Mucosa of stomach (tissue), 1 donor: ENCODE measurements around the gene KLHL29.

Source experiments
- H3K27me3 ChIP-seq: one replicate; pipeline ENCODE4 v1.7.0; 2013; ENCODE audit warnings: mild to moderate bottlenecking, low read length; ENCODE audit not compliant: control insufficient read depth, insufficient read depth
- H3K36me3 ChIP-seq: one replicate; pipeline ENCODE4 v1.7.0; 2013; ENCODE audit warnings: low read length; ENCODE audit not compliant: control insufficient read depth, insufficient read depth
- H3K4me1 ChIP-seq: one replicate; pipeline ENCODE4 v1.7.0; 2013; ENCODE audit warnings: mild to moderate bottlenecking, low read length; ENCODE audit not compliant: control insufficient read depth, insufficient read depth
- H3K4me3 ChIP-seq: one replicate; pipeline ENCODE4 v1.7.0; 2013; ENCODE audit warnings: low read length
- H3K9ac ChIP-seq: one replicate; pipeline ENCODE4 v1.7.0; 2013; ENCODE audit warnings: mild to moderate bottlenecking, low read length, moderate library complexity
- H3K9me3 ChIP-seq: one replicate; pipeline ENCODE4 v1.7.0; 2013; ENCODE audit warnings: mild to moderate bottlenecking, low read length, moderate library complexity; ENCODE audit not compliant: control insufficient read depth
- donor health status: Pancreatic carcinoma.

The KLHL29 gene

GRCh38 chr2:23498943-23499342 lies 114.0 kb downstream of the KLHL29 start:
- no peak overlapping the region for H3K9ac ChIP-seq
- no peaks in the 10 kb centered on the region for H3K4me1 ChIP-seq
- H3K9me3 ChIP-seq = no peaks in the 10 kb centered on the region

GRCh38 chr2:23499439-23499838 lies 114.5 kb downstream of the KLHL29 start:
- Histone ChIP-seq H3K9me3 (no peaks in the 10 kb centered on the region), H3K4me3 (no peak overlapping the region), H3K27me3 (no peaks in the 10 kb centered on the region), H3K36me3 (no peaks in the 10 kb centered on the region), H3K9ac (no peak overlapping the region), H3K4me1 (no peaks in the 10 kb centered on the region)

More at GRCh38 chr2:23498943-23499342, 114.0 kb downstream of the KLHL29 start:
- no peaks in the 10 kb centered on the region for H3K27me3 ChIP-seq
- H3K4me3 ChIP-seq = no peak overlapping the region
- no peaks in the 10 kb centered on the region for H3K36me3 ChIP-seq

GRCh38 chr2:23500836-23501235 lies 115.9 kb downstream of the KLHL29 start:
- H3K9ac ChIP-seq = no peak overlapping the region
- no peaks in the 10 kb centered on the region for H3K4me1 ChIP-seq
- no peaks in the 10 kb centered on the region for H3K27me3 ChIP-seq
- no peaks in the 10 kb centered on the region for H3K9me3 ChIP-seq
- no peak overlapping the region for H3K4me3 ChIP-seq
- H3K36me3 ChIP-seq = no peaks in the 10 kb centered on the region

DNA sequence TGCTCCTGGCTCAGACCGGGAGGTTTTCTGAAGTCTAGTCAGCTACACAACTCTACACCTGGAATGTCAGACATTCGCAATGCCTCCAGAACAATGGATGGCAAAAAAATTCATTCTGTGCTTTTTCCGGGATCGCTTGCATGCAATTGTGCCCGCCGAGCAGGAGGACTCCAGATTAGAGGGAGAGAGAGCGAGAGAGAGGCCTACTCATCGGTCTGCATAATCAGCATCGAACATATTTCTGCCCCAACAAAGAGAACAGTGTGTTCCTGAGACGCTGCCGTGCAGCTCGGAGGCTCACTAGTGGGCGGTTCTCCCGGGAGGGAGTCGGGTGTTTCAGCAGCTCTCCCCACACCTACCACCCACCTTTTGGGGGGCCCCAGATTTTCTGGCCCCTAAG lies 117.1 kb downstream of the KLHL29 start:
- H3K4me1 ChIP-seq = peaks cover 7% of the 10 kb centered on the region

DNA sequence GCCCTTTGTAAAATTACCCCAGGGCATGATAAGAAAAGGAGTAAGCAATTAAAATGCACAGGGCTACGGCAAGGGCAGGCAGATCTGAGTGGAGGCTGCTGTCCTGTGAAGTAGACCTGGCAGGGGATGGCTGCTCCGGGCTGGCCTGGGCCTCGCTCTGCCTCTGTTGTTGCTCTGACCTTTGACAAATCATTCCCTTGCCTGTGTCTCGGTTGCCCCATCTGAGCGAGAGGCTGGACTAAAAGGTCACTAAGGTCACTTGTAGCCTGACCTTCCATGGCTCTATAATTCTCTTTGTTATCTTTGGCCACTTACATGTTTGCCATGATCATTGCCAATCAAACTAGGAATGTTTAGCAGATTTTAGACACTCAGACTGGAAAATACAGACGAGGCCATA lies 118.1 kb downstream of the KLHL29 start:
- no peaks in the 10 kb centered on the region for H3K36me3 ChIP-seq
- H3K27me3 ChIP-seq = no peaks in the 10 kb centered on the region
- no peak overlapping the region for H3K9ac ChIP-seq
- no peak overlapping the region for H3K4me3 ChIP-seq
- peaks cover 7% of the 10 kb centered on the region for H3K4me1 ChIP-seq
- no peaks in the 10 kb centered on the region for H3K9me3 ChIP-seq

More for the DNA sequence above, 117.1 kb downstream of the KLHL29 start:
- Histone ChIP-seq H3K4me3 (no peak overlapping the region), H3K9me3 (no peaks in the 10 kb centered on the region), H3K9ac (no peak overlapping the region), H3K36me3 (no peaks in the 10 kb centered on the region), H3K27me3 (no peaks in the 10 kb centered on the region)

DNA sequence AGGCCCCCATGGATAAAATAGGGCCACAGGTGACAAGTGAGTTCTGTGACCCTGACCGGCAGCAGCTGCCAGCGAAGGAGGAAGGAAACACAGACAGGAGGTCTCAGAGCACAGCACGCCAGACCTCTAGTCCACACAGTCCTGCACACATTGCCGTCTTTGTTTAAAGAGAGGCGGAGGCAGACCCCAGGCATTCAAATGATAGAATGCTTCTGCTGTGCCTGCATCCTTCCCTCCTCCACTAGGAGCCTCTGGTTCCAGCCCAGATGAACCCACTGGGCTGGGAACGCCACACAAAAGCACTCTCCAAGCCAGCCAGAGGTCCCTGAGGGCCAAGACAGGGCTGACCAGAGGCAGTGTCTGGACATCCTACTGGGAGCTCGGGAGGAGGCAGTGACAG lies 118.7 kb downstream of the KLHL29 start:
- Histone ChIP-seq H3K9ac (no peak overlapping the region), H3K36me3 (no peaks in the 10 kb centered on the region), H3K4me1 (peaks cover 7% of the 10 kb centered on the region)

GRCh38 chr2:23504591-23504990 lies 119.6 kb downstream of the KLHL29 start:
- H3K9ac ChIP-seq = no peak overlapping the region

More for the DNA sequence above, 118.7 kb downstream of the KLHL29 start:
- H3K9me3 ChIP-seq = no peaks in the 10 kb centered on the region
- H3K4me3 ChIP-seq = no peak overlapping the region
- no peaks in the 10 kb centered on the region for H3K27me3 ChIP-seq

GRCh38 chr2:23505218-23505983 lies 120.4 kb downstream of the KLHL29 start:
- H3K36me3 ChIP-seq = no peaks in the 10 kb centered on the region
- H3K4me1 ChIP-seq = peaks cover 7% of the 10 kb centered on the region
- no peak overlapping the region for H3K9ac ChIP-seq
- peaks cover 3% of the 10 kb centered on the region for H3K27me3 ChIP-seq
- H3K9me3 ChIP-seq = no peaks in the 10 kb centered on the region
- no peak overlapping the region for H3K4me3 ChIP-seq

More at GRCh38 chr2:23504591-23504990, 119.6 kb downstream of the KLHL29 start:
- peaks cover 7% of the 10 kb centered on the region for H3K4me1 ChIP-seq
- no peaks in the 10 kb centered on the region for H3K9me3 ChIP-seq
- H3K4me3 ChIP-seq = no peak overlapping the region
- H3K27me3 ChIP-seq = no peaks in the 10 kb centered on the region
- H3K36me3 ChIP-seq = no peaks in the 10 kb centered on the region

DNA sequence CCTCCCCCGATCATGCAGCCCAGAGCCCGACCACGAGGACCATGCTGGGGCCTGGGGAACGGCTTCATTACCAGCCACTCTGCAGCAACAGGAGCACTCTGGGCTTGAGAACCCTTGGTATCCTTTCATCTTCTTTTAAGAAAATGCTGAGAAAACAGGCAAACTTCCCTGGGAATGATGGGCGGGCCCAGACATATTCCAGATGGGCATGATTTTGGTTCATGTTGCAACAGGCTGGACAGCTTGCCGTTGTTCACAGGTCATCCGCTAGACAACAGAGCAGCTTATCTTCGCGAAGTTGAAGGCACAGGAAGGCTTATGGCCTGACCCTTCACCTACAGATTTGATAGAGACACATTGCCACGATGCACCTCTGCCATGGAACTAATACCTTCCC lies 121.0 kb downstream of the KLHL29 start:
- Histone ChIP-seq H3K9me3 (no peaks in the 10 kb centered on the region), H3K27me3 (peaks cover 3% of the 10 kb centered on the region), H3K36me3 (no peaks in the 10 kb centered on the region), H3K4me3 (no peak overlapping the region), H3K9ac (no peak overlapping the region), H3K4me1 (peaks cover 7% of the 10 kb centered on the region)

GRCh38 chr2:23506531-23507266 lies 121.7 kb downstream of the KLHL29 start:
- Histone ChIP-seq H3K27me3 (peaks cover 3% of the 10 kb centered on the region), H3K36me3 (no peaks in the 10 kb centered on the region), H3K9me3 (no peaks in the 10 kb centered on the region), H3K4me1 (peaks cover 7% of the 10 kb centered on the region), H3K9ac (no peak overlapping the region), H3K4me3 (no peak overlapping the region)

DNA sequence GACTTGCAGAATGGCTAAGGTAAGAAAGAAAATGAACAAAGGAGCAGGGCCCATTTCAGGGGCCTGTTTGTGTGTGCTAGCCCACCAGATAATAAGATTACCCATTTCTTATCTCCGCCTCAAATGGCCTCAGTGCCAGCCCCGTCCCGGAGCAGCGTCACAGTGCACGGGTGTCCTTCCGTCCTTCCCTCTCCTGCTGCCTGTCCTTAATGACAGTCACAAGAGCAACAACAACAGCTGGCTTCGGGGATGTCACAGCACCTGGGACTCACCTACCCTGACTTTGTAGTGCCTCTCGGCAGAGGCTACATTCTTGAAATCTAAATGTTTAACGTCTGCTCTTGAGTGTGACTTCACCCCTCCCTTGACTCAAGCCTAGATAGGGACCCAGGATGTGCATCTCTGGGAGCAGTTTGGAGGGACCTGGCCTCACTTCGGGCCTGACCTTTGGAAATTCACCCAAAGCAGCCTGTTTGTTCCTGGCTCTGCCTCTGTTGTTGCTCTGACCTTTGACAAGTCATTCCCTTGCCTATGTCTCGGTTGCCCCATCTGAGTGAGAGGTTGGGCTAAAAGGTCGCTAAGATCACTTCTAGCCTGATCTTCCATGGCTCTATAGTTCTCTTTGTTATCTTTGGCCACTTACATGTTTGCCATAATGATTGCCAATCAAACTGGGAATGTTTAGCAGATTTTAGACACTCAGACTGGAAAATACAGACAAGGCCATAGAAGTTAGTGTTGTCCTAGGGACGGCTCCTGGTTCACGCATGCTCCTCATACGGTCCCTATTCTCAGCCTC lies 122.5 kb downstream of the KLHL29 start:
- H3K4me1 ChIP-seq = peaks cover 7% of the 10 kb centered on the region
- H3K36me3 ChIP-seq = no peaks in the 10 kb centered on the region
- no peaks in the 10 kb centered on the region for H3K9me3 ChIP-seq
- no peak overlapping the region for H3K9ac ChIP-seq
- H3K27me3 ChIP-seq = peaks cover 3% of the 10 kb centered on the region
- H3K4me3 ChIP-seq = no peak overlapping the region

- no peak overlapping the region for H3K4me3 ChIP-seq
- H3K9me3 ChIP-seq = no peaks in the 10 kb centered on the region
- H3K36me3 ChIP-seq = no peaks in the 10 kb centered on the region
- peaks cover 7% of the 10 kb centered on the region for H3K4me1 ChIP-seq
- peaks cover 3% of the 10 kb centered on the region for H3K27me3 ChIP-seq
- H3K9ac ChIP-seq = no peak overlapping the region
Observed at GRCh38 chr2:23508066-23508390, 123.0 kb downstream of the KLHL29 start.
